Adipocyte (in vitro differentiated cells): Measurements from ENCODE around the gene CDK2AP2.
"Not testable (repeated sequence)": the region's sequence is repeated elsewhere in the genome, so short reads cannot be mapped to it uniquely, and the experiment has no call there.

Experiments used
- DNase-seq: peaks from one replicate; pipeline ENCODE4 v3.0.0-alpha.2; 2015; ENCODE audit warnings: low read depth
- H3K27me3 ChIP-seq: replicated peaks from 2 replicates; pipeline ENCODE4 v1.7.0; 2013; ENCODE audit warnings: mild to moderate bottlenecking, low read length, moderate library complexity; ENCODE audit not compliant: control insufficient read depth, insufficient read depth
- H3K36me3 ChIP-seq: 2 replicates; pipeline ENCODE4 v1.7.0; 2013; ENCODE audit warnings: low read length, mild to moderate bottlenecking, moderate library complexity; ENCODE audit not compliant: control insufficient read depth, insufficient read depth, severe bottlenecking
- H3K4me1 ChIP-seq: 2 replicates; pipeline ENCODE4 v1.7.0; 2013; ENCODE audit warnings: mild to moderate bottlenecking, low read length, moderate library complexity; ENCODE audit not compliant: control insufficient read depth, insufficient read depth
- H3K4me3 ChIP-seq: 2 replicates; pipeline ENCODE4 v1.7.0; 2013; ENCODE audit warnings: mild to moderate bottlenecking, low read length, moderate library complexity
- H3K9ac ChIP-seq: 2 replicates; pipeline ENCODE4 v1.7.0; 2013; ENCODE audit warnings: mild to moderate bottlenecking, low read length, moderate library complexity
- H3K9me3 ChIP-seq: 2 replicates; pipeline ENCODE4 v1.7.0; 2013; ENCODE audit warnings: mild to moderate bottlenecking, low read length, moderate library complexity; ENCODE audit not compliant: control insufficient read depth

The CDK2AP2 gene

GRCh38 chr11:67492801-67493547 is 15.0 kb downstream of the CDK2AP2 start:
- no peaks in the 10 kb centered on the region for H3K9me3 ChIP-seq
- peaks cover 30% of the 10 kb centered on the region for H3K36me3 ChIP-seq
- no peak for DNase-seq
- H3K4me3 ChIP-seq, result no peak overlapping the region
- H3K27me3 ChIP-seq, result no peaks in the 10 kb centered on the region
- peaks cover 3% of the 10 kb centered on the region for H3K4me1 ChIP-seq
- no peak overlapping the region for H3K9ac ChIP-seq

GRCh38 chr11:67492069-67492727 is 15.8 kb downstream of the CDK2AP2 start:
- Histone ChIP-seq H3K27me3 (no peaks in the 10 kb centered on the region), H3K9me3 (no peaks in the 10 kb centered on the region), H3K9ac (no peak overlapping the region), H3K4me1 (peaks cover 3% of the 10 kb centered on the region), H3K36me3 (peaks cover 31% of the 10 kb centered on the region), H3K4me3 (no peak overlapping the region)
- no peak for DNase-seq

- DNase-seq, result no peak
- Histone ChIP-seq H3K4me3 (no peak overlapping the region), H3K9me3 (no peaks in the 10 kb centered on the region), H3K36me3 (peaks cover 31% of the 10 kb centered on the region), H3K9ac (no peak overlapping the region), H3K4me1 (peaks cover 3% of the 10 kb centered on the region), H3K27me3 (no peaks in the 10 kb centered on the region)
These were observed 16.5 kb downstream of the CDK2AP2 start for GRCh38 chr11:67491276-67492068.

GRCh38 chr11:67490727-67491065 is 17.3 kb downstream of the CDK2AP2 start:
- H3K36me3 ChIP-seq, result peaks cover 28% of the 10 kb centered on the region
- H3K9me3 ChIP-seq, result no peaks in the 10 kb centered on the region
- no peaks in the 10 kb centered on the region for H3K27me3 ChIP-seq
- H3K4me1 ChIP-seq, result peaks cover 3% of the 10 kb centered on the region
- no peak for DNase-seq
- H3K9ac ChIP-seq, result no peak overlapping the region
- H3K4me3 ChIP-seq, result no peak overlapping the region

GRCh38 chr11:67489885-67490726 is 17.9 kb downstream of the CDK2AP2 start:
- H3K9me3 ChIP-seq, result no peaks in the 10 kb centered on the region
- no peak overlapping the region for H3K9ac ChIP-seq
- H3K36me3 ChIP-seq, result peaks cover 27% of the 10 kb centered on the region
- no peak for DNase-seq
- H3K4me1 ChIP-seq, result peaks cover 3% of the 10 kb centered on the region
- no peaks in the 10 kb centered on the region for H3K27me3 ChIP-seq
- H3K4me3 ChIP-seq, result no peak overlapping the region

- Histone ChIP-seq H3K9me3 (no peaks in the 10 kb centered on the region), H3K4me3 (no peak overlapping the region), H3K36me3 (peaks cover 27% of the 10 kb centered on the region), H3K9ac (no peak overlapping the region), H3K4me1 (peaks cover 3% of the 10 kb centered on the region), H3K27me3 (no peaks in the 10 kb centered on the region)
- no peak for DNase-seq
These were observed 18.6 kb downstream of the CDK2AP2 start for GRCh38 chr11:67489203-67489884.

- H3K9me3 ChIP-seq, result no peaks in the 10 kb centered on the region
- peaks cover 10% of the 10 kb centered on the region for H3K4me1 ChIP-seq
- H3K27me3 ChIP-seq, result no peaks in the 10 kb centered on the region
- no peak for DNase-seq
- peaks cover 15% of the 10 kb centered on the region for H3K36me3 ChIP-seq
- no peak overlapping the region for H3K4me3 ChIP-seq
- no peak overlapping the region for H3K9ac ChIP-seq
These were observed 21.3 kb downstream of the CDK2AP2 start for GRCh38 chr11:67486481-67487195.

- DNase-seq, H3K4me1 ChIP-seq, H3K27me3 ChIP-seq, H3K9ac ChIP-seq, H3K4me3 ChIP-seq, H3K9me3 ChIP-seq: not testable (repeated sequence)
- peaks cover 13% of the 10 kb centered on the region for H3K36me3 ChIP-seq
These were observed 22.0 kb downstream of the CDK2AP2 start for GRCh38 chr11:67485873-67486361.

- H3K27me3 ChIP-seq, result no peaks in the 10 kb centered on the region
- H3K4me3 ChIP-seq, result no peak overlapping the region
These were observed 23.1 kb downstream of the CDK2AP2 start for GRCh38 chr11:67484847-67485311.

More at GRCh38 chr11:67484847-67485311, 23.1 kb downstream of the CDK2AP2 start:
- H3K36me3 ChIP-seq, result peaks cover 11% of the 10 kb centered on the region
- DNase-seq, result no peak
- H3K9ac ChIP-seq, result no peak overlapping the region
- no peaks in the 10 kb centered on the region for H3K9me3 ChIP-seq
- peaks cover 7% of the 10 kb centered on the region for H3K4me1 ChIP-seq
